NCI-H1694 (cell line): ENCODE measurements around the gene ADAMTS10.
"Not testable (repeated sequence)": the region's sequence is repeated elsewhere in the genome, so short reads cannot be mapped to it uniquely, and the experiment has no call there.

Source experiments
- DNase-seq: peaks from one replicate; lab custom pipeline; 2025; lab: John Stamatoyannopoulos, UW

Gene ADAMTS10

GRCh38 chr19:8592231-8593009 lies 18.1 kb downstream of the ADAMTS10 start:
- no peak for DNase-seq

- no peak for DNase-seq
Observed at GRCh38 chr19:8589177-8589714, 21.3 kb downstream of the ADAMTS10 start.

- DNase-seq: peak; percentile 20
Observed at GRCh38 chr19:8585894-8586750, 24.4 kb downstream of the ADAMTS10 start.

GRCh38 chr19:8584965-8585893 lies 25.3 kb downstream of the ADAMTS10 start:
- DNase-seq: no peak

- peak; percentile 10 for DNase-seq
Observed at GRCh38 chr19:8580710-8581281, 29.7 kb downstream of the ADAMTS10 start.

GRCh38 chr19:8578642-8579265 lies 31.8 kb downstream of the ADAMTS10 start:
- peak; percentile 54 for DNase-seq

- DNase-seq: no peak
Observed at GRCh38 chr19:8577741-8578140, 32.8 kb downstream of the ADAMTS10 start.

GRCh38 chr19:8577247-8577646 lies 33.3 kb downstream of the ADAMTS10 start, which contains the start of gene MYO1F:
Gene MYO1F (minus strand): TSS chr19:8577442. CDS start chr19:8577309, 133 bp downstream.
- no peak for DNase-seq

- DNase-seq: no peak
Observed at GRCh38 chr19:8576273-8576993, 34.1 kb downstream of the ADAMTS10 start.

GRCh38 chr19:8575467-8575997 lies 35.0 kb downstream of the ADAMTS10 start:
- no peak for DNase-seq

- DNase-seq: not testable (repeated sequence)
Observed at GRCh38 chr19:8574619-8574922, 35.9 kb downstream of the ADAMTS10 start.

GRCh38 chr19:8573316-8573715 lies 37.2 kb downstream of the ADAMTS10 start:
- DNase-seq: no peak

GRCh38 chr19:8571006-8571411 lies 39.5 kb downstream of the ADAMTS10 start:
- DNase-seq: no peak

- DNase-seq: no peak
Observed at GRCh38 chr19:8569066-8569771, 41.3 kb downstream of the ADAMTS10 start.

GRCh38 chr19:8567522-8568172 lies 42.9 kb downstream of the ADAMTS10 start:
- no peak for DNase-seq

- DNase-seq: no peak
Observed at GRCh38 chr19:8566855-8567254, 43.7 kb downstream of the ADAMTS10 start.

GRCh38 chr19:8564866-8565265 lies 45.6 kb downstream of the ADAMTS10 start:
- not testable (repeated sequence) for DNase-seq

GRCh38 chr19:8561075-8561764 lies 49.3 kb downstream of the ADAMTS10 start:
- DNase-seq: no peak
